Stimulated activated CD8-positive, alpha-beta memory T cell treated with anti-CD3 and anti-CD28 coated beads, Interleukin-12 subunit alpha, Interleukin-12 subunit beta, amount 100 ng/mL, for 1 hour (primary cell): ENCODE results near the gene GDA.
"Not testable (repeated sequence)": the region's sequence is repeated elsewhere in the genome, so short reads cannot be mapped to it uniquely, and the experiment has no call there.

ENCODE experiments used
- DNase-seq: peaks from one replicate; pipeline ENCODE4 v3.0.0-alpha.2; 2020; ENCODE audit warnings: low read depth

Gene GDA

GRCh38 chr9:72207278-72207677, 58.0 kb downstream of the GDA start:
- no peak for DNase-seq

GRCh38 chr9:72210522-72210921, 61.3 kb downstream of the GDA start:
- DNase-seq = no peak

GRCh38 chr9:72211047-72211446, 61.8 kb downstream of the GDA start:
- no peak for DNase-seq

GRCh38 chr9:72213906-72214305, 64.7 kb downstream of the GDA start:
- no peak for DNase-seq

- DNase-seq = no peak
Measured at GRCh38 chr9:72217306-72217842, 68.1 kb downstream of the GDA start.

GRCh38 chr9:72220589-72220988, 71.3 kb downstream of the GDA start:
- no peak for DNase-seq

GRCh38 chr9:72226146-72226812, 77.0 kb downstream of the GDA start:
- DNase-seq = no peak

GRCh38 chr9:72228282-72228681, 79.0 kb downstream of the GDA start:
- DNase-seq = no peak

GRCh38 chr9:72232778-72233177, 83.5 kb downstream of the GDA start:
- DNase-seq = no peak

- DNase-seq = no peak
Measured at GRCh38 chr9:72247549-72247948, 98.3 kb downstream of the GDA start.

- DNase-seq = no peak
Measured at GRCh38 chr9:72251589-72251988, 102.3 kb downstream of the GDA start.

- DNase-seq = no peak
Measured at GRCh38 chr9:72254901-72255545, 105.8 kb downstream of the GDA start.

- DNase-seq = no peak
Measured at GRCh38 chr9:72255569-72255968, 106.3 kb downstream of the GDA start.

GRCh38 chr9:72256931-72257330, 107.7 kb downstream of the GDA start:
- no peak for DNase-seq

GRCh38 chr9:72257814-72258213, 108.6 kb downstream of the GDA start:
- DNase-seq = no peak

- DNase-seq = no peak
Measured at GRCh38 chr9:72262063-72262462, 112.8 kb downstream of the GDA start.

GRCh38 chr9:72263572-72263971, 114.3 kb downstream of the GDA start:
- DNase-seq = no peak

GRCh38 chr9:72268961-72269360, 119.7 kb downstream of the GDA start:
- DNase-seq = no peak

- not testable (repeated sequence) for DNase-seq
Measured at GRCh38 chr9:72270359-72270758, 121.1 kb downstream of the GDA start.

- peak; percentile 41 for DNase-seq
Measured at GRCh38 chr9:72271613-72272478, 122.6 kb downstream of the GDA start.

- DNase-seq = no peak
Measured at GRCh38 chr9:72274441-72274840, 125.2 kb downstream of the GDA start.

GRCh38 chr9:72274916-72275315, 125.7 kb downstream of the GDA start:
- DNase-seq = no peak

- no peak for DNase-seq
Measured at GRCh38 chr9:72276429-72276828, 127.2 kb downstream of the GDA start.
